Mucosa of rectum (tissue), 2 donors: ENCODE results near the gene ZNF569.

Experiments
- H3K27ac ChIP-seq, 2 donors: one replicate each; pipeline ENCODE4 v1.7.0; 2013; ENCODE audit warnings: inconsistent platforms in 2 of 2, low read depth in 2 of 2, low read length in 2 of 2
- H3K27me3 ChIP-seq, 2 donors: one replicate each; pipeline ENCODE4 v1.7.0; 2013; ENCODE audit warnings: low read length in 2 of 2; ENCODE audit not compliant: control insufficient read depth in 2 of 2, insufficient read depth in 2 of 2
- H3K36me3 ChIP-seq, 2 donors: one replicate each; pipeline ENCODE4 v1.7.0; 2013; ENCODE audit warnings: low read length in 2 of 2; ENCODE audit not compliant: control insufficient read depth in 2 of 2, insufficient read depth in 2 of 2
- H3K4me1 ChIP-seq, 2 donors: one replicate each; pipeline ENCODE4 v1.7.0; 2013; ENCODE audit warnings: low read length in 2 of 2, mild to moderate bottlenecking in 1 of 2; ENCODE audit not compliant: control insufficient read depth in 2 of 2, insufficient read depth in 2 of 2
- H3K4me3 ChIP-seq, 2 donors: one replicate each; pipeline ENCODE4 v1.7.0; 2013; ENCODE audit warnings: low read length in 2 of 2
- H3K9ac ChIP-seq, 2 donors: one replicate each; pipeline ENCODE4 v1.7.0; 2013; ENCODE audit warnings: low read length in 2 of 2, low read depth in 1 of 2, mild to moderate bottlenecking in 1 of 2
- H3K9me3 ChIP-seq, 2 donors: one replicate each; pipeline ENCODE4 v1.7.0; 2013; ENCODE audit warnings: low read length in 2 of 2; ENCODE audit not compliant: control insufficient read depth in 2 of 2
- donor health status: healthy.
- donor health status: Normal muscosa, but diverticular disease.

ZNF569 gene

DNA sequence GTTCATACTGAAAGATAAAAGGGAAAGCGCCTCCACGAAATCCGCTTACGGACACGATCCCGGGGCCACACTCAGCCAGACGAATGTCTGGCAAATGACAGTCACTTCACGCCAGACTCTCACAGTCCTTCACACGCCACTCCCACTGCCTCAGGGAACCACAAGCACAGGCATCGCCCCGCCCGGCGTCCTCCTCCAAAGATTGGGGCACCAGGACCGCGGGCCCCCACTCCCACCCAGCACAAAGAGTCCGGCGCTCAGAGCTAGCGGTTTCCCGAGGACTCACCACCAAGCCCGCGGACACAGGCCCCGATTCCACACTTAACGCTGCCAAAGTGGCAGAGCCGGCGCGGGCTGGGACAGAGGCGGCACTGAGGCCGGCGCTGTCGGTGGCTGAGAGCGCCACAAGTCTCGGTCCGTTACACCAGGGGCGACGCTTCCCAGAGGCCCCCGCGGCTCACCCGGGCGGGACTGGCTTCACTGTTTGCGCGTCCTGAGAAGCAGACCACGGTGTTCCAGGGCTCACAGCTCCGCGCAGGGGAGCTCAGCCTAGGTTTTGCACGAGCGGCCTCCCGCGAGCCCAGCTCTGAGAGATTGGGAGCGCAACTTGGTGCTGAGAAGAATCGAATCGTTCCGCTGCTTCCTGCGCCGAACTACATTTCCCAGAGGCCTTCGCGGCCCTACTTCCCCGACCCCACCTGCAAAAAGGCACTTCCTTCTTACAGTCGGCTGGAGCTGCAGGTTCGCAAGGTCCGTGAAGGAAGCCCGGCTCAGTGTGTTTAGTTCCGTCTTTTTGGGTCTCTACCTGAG, at the start of gene ZNF569:
ZNF569 (minus strand) TSS at position 647 of the 810 bp plus-strand sequence. CDS start 22,523 bp downstream, outside the sequence.
- Histone ChIP-seq H3K4me1 (peaks cover 13 to 19% of the 10 kb centered on the region in 2 donors), H3K27ac (peak within 1 kb of the TSS; percentile 78 to 88), H3K9ac (peak within 1 kb of the TSS; percentile 73 to 79), H3K9me3 (peaks cover 0 to 2% of the 10 kb centered on the region in 2 donors), H3K27me3 (no peaks in the 10 kb centered on the region), H3K36me3 (peaks cover 14 to 15% of the 10 kb centered on the region in 2 donors), H3K4me3 (peak within 1 kb of the TSS; percentile 86 to 99)

DNA sequence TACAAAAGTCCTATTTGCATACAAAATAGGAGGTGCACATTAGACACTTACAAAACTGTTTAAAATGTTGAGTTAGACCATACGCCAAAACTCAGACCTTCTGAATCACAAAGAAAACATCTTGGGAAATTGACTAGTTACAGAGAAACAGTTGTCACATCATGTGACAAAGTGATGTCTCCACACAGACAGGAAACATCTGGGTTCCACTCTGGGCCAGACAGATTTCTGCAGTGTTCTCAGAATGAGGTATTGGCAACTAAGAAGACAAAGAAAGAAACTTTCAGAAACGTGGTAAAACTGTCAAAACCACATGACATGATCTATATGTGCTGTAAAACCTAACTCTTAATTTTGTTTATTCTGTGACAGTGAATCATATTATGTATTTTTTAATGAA, 46.2 kb upstream of the ZNF569 start:
- no peaks in the 10 kb centered on the region for H3K4me1 ChIP-seq
- H3K27ac ChIP-seq: no peak overlapping the region
- peaks cover 6 to 15% of the 10 kb centered on the region in 2 donors for H3K9me3 ChIP-seq
- H3K9ac ChIP-seq: no peak overlapping the region
- H3K36me3 ChIP-seq: peaks cover 10 to 14% of the 10 kb centered on the region in 2 donors
- no peak overlapping the region for H3K4me3 ChIP-seq
- no peaks in the 10 kb centered on the region for H3K27me3 ChIP-seq

DNA sequence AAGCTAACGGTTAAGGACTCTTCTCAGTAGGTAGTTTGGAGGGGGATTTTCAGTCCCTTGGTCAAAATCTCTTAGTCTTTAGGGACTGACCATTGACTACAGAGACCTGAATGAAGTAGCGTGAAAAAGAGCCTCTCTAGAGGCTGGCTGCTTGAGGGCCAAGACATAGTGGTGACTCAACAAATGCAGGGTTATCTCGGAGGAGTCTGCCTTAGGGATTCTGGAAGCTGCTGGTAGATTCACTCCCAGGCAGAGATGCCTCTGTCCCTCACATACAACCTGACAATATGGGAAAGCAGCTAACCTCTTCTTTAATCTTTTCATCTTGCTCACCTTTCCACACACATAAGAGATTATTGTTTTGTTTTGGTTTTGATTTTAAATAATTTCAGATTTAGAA, 44.6 kb upstream of the ZNF569 start:
- H3K36me3 ChIP-seq: peaks cover 10 to 14% of the 10 kb centered on the region in 2 donors
- H3K27ac ChIP-seq: no peak overlapping the region
- peaks cover 3 to 12% of the 10 kb centered on the region in 2 donors for H3K9me3 ChIP-seq
- no peak overlapping the region for H3K9ac ChIP-seq
- no peaks in the 10 kb centered on the region for H3K27me3 ChIP-seq
- H3K4me3 ChIP-seq: no peak overlapping the region
- H3K4me1 ChIP-seq: peaks cover 3 to 7% of the 10 kb centered on the region in 2 donors

DNA sequence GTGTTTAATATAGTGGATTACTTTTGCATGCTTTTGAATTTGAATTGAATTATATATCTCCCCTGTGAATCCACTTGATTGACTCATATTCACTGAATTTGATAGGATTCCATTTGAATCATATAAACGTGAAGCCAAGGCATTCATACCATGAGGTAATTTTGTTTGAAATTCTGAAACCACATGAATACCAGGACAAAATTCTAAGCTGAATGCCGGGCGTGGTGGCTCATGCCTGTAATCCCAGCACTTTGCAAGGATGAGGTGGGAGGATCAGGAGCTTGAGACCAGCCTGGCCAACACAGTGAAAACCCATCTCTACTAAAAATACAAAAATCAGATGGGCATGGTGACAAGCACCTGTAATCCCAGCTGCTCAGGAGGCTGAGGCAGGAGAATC, 43.9 kb upstream of the ZNF569 start:
- Histone ChIP-seq H3K9me3 (peaks cover 3 to 12% of the 10 kb centered on the region in 2 donors), H3K4me1 (peaks cover 3 to 8% of the 10 kb centered on the region in 2 donors), H3K9ac (no peak overlapping the region), H3K4me3 (no peak overlapping the region), H3K36me3 (peaks cover 10 to 12% of the 10 kb centered on the region in 2 donors), H3K27ac (no peak overlapping the region), H3K27me3 (no peaks in the 10 kb centered on the region)

DNA sequence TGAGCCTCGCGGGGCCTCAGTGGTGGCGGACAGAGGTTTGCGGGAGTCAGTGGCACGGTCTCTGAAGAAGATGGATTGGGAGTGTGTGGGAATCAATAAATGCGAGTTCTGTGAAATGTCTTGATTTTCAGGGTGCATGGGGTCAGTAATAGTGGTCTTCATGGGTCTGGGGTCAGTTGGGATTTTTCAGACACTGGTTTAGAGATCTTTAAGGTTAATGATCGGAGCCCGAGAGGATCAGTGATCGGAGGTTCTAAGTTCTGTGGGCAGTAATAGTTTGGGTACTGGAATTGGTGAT, 39.9 kb upstream of the ZNF569 start:
- Histone ChIP-seq H3K36me3 (peaks cover 2 to 3% of the 10 kb centered on the region in 2 donors), H3K4me1 (peaks cover 9 to 12% of the 10 kb centered on the region in 2 donors), H3K4me3 (peak overlapping the region; percentile 91 to 99), H3K27ac (peak overlapping the region; percentile 95 to 97), H3K9me3 (peaks cover 2 to 3% of the 10 kb centered on the region in 2 donors), H3K9ac (peak overlapping the region; percentile 76 to 91), H3K27me3 (no peaks in the 10 kb centered on the region)

DNA sequence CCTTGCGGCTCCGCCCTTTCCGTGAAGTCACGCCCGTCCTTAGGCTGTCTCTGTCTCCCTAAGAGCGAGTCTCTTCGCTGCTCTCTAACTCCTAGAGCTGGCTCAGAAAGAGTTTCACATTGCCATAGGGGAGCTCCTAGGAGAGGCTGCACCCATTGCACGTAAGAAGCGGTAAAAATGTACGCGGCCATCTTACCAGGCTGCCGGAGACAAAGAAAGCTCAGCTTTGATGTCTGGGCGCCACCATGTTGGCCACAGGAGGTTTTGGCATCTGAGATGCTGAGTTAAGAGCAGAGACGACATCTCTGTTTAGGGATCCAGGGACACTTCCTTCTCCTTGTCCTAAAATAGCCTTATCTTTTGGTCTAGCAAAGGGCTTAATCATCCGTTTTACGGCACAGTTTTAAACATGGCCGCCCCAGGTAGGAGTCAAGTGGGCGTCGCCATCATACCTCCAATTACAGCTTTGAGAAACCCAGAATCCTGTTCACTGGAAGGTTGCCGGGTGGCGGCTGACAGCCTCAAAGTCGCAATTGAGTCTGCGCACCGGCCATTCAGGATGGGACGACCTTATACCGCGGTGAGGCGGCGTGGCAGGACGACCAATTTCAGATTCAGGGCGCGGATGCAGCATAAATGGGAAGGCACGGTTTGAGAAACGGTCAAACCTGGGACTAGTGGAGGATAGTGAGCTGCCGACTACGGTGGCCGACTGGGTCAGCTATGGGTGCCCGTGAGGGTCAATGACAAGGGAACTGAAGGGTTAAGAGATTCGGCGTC, 39.3 kb upstream of the ZNF569 start, which contains the start of gene ZNF793:
ZNF793 (plus strand) TSS at position 553 of the 780 bp plus-strand sequence. CDS start 16,501 bp downstream, outside the sequence.
- H3K27ac ChIP-seq: peak within 1 kb of the TSS; percentile 95 to 97
- no peaks in the 10 kb centered on the region for H3K27me3 ChIP-seq
- peaks cover 9 to 12% of the 10 kb centered on the region in 2 donors for H3K4me1 ChIP-seq
- peaks cover 0 to 5% of the 10 kb centered on the region in 2 donors for H3K9me3 ChIP-seq
- peak within 1 kb of the TSS; percentile 91 to 99 for H3K4me3 ChIP-seq
- peak within 1 kb of the TSS; percentile 76 to 91 for H3K9ac ChIP-seq
- no peaks in the 10 kb centered on the region for H3K36me3 ChIP-seq

DNA sequence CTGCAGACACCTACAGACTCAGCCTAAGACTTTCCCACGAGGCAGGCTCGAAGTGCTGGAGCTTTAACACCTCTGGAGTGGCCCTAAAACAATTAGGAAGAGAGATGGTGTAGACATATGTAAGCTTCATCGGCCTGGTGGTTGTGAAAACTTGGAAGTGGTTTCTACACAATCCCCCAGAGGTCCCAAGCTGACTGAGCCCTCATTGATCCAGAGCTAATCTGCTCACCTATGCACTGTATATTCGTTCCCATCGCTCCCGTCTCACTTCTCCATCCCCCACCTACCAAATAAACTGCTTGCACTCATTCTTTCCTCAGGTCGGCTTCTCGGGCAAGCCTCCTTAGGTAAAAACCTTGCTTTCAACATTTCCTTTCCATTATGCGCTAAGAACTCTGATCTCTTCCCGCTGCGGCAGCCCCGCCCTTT, 38.7 kb upstream of the ZNF569 start:
- H3K27ac ChIP-seq: peak overlapping the region; percentile 95 to 97

DNA sequence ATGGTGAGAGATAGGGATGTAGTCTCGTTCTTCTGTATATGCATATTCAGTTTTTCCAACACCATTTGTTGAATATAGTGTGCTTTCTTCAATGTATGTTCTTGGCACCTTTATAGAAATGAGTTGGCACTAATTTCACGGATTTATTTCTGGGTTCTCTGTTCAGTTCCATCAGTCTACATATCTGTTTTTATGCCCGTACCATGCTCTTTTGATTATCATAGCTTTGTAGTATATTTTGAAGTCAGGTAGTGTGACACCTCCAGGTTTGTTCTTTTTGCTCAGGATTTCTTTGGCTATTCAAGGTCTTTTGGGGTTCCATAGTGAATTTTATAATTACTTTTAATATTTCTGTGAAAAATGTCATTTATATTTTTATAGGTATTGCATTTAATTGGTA, 25.0 kb upstream of the ZNF569 start:
- Histone ChIP-seq H3K4me1 (no peaks in the 10 kb centered on the region), H3K27me3 (no peaks in the 10 kb centered on the region), H3K9ac (no peak overlapping the region), H3K4me3 (no peak overlapping the region), H3K36me3 (no peaks in the 10 kb centered on the region), H3K9me3 (peaks cover 12 to 19% of the 10 kb centered on the region in 2 donors), H3K27ac (no peak overlapping the region)

More for the DNA sequence above, 38.7 kb upstream of the ZNF569 start:
- Histone ChIP-seq H3K27me3 (no peaks in the 10 kb centered on the region), H3K9me3 (peaks cover 0 to 5% of the 10 kb centered on the region in 2 donors), H3K36me3 (no peaks in the 10 kb centered on the region), H3K4me3 (peak overlapping the region; percentile 91 to 99), H3K4me1 (peaks cover 9 to 12% of the 10 kb centered on the region in 2 donors), H3K9ac (peak overlapping the region; percentile 76 to 91)

DNA sequence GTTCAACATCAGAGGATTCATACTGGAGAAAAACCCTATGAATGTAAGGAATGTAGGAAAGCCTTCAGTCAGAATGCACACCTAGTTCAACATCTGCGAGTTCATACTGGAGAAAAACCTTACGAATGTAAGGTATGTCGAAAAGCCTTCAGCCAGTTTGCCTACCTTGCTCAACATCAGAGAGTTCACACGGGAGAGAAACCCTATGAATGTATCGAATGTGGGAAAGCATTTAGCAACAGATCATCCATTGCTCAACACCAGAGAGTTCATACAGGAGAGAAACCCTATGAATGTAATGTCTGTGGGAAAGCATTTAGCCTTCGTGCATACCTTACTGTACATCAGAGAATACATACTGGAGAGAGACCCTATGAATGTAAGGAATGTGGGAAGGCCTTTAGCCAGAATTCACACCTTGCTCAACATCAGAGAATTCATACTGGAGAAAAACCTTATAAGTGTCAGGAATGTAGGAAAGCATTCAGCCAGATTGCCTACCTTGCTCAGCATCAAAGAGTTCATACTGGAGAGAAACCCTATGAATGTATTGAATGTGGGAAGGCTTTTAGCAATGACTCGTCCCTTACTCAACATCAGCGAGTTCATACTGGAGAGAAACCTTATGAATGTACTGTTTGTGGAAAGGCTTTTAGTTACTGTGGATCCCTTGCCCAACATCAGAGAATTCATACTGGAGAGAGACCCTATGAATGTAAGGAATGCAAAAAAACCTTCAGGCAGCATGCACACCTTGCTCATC, 17.3 kb upstream of the ZNF569 start:
- Histone ChIP-seq H3K4me1 (no peaks in the 10 kb centered on the region), H3K4me3 (peak overlapping the region; percentile 2 to 8), H3K36me3 (peaks cover 21 to 36% of the 10 kb centered on the region in 2 donors), H3K9ac (no peak overlapping the region), H3K9me3 (peaks cover 43 to 62% of the 10 kb centered on the region in 2 donors), H3K27ac (no peak overlapping the region), H3K27me3 (no peaks in the 10 kb centered on the region)
